Right lobe of liver (tissue), 4 donors: ENCODE measurements around the gene OR5AU1.

Source experiments
- CTCF ChIP-seq, 4 donors: fragments of 200-600 bp in 3 of 4; fragments of 450-650 bp in 1 of 4; IDR thresholded peaks; one replicate each; pipeline versions ENCODE4 v1.5.1 to v1.8.0; 2016 to 2022; ENCODE audit warnings: antibody characterized with exemption in 4 of 4, mild to moderate bottlenecking in 2 of 4
- POLR2A ChIP-seq: fragments of 450-650 bp; IDR thresholded peaks from one replicate; pipeline ENCODE4 v1.6.1; 2017; ENCODE audit warnings: antibody characterized with exemption, mild to moderate bottlenecking
- donor health status: DM: no; HTN: no; CAD: no.
- donor health status: DM: no; HTN: no; CAD: no.
- donor health status: DM: no; HTN: yes; CAD: no.

DNA sequence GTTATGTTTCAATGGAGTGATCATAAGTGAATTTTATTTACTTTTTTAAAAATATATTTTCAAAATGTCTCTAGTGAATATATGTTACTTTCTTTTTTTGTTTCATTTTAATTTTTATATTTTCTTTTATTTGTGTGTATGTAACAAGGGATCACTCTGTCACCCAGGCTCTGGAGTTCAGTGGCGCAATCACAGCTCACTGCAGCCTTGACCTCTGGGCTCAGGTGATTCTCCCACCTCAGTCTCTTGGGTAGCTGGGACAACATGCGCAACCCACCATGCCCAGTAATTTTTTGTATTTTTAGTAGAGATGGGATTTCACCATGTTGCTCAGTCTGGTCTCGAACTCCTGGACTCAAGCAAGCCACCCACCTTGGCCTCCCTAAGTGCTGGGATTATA, 36.9 kb downstream of the OR5AU1 start:
- no peak for TF ChIP-seq CTCF (IDR thresholded peaks at IDR 0.05)
- TF ChIP-seq POLR2A = no peak
